ENCODE results near the gene OPCML. TPM values are rescaled to one million over a fixed set of nuclear protein-coding genes. Genes with fewer than 3 reads are reported as not detected.

OPCML gene
- total RNA-seq, 1 donor from 2014 or later, result 1.7 TPM

GRCh38 chr11:132365650-132366049 is 1166.7 kb downstream of the OPCML start:
- DNase-seq (ENCODE audit: low spot score, unreplicated experiment), result no peak
- no peak for TF ChIP-seq CTCF (IDR thresholded peaks at IDR 0.05; ENCODE audit: unreplicated experiment)
- no peak overlapping the region for H3K27ac Mint-ChIP-seq
- peaks cover 12% of the 10 kb centered on the region for H3K27me3 Mint-ChIP-seq
- H3K4me3 Mint-ChIP-seq (ENCODE audit: low read depth), result no peak overlapping the region
- H3K36me3 Mint-ChIP-seq (ENCODE audit: insufficient read depth), result no peaks in the 10 kb centered on the region
- H3K4me1 Mint-ChIP-seq (ENCODE audit: low read depth), result no peaks in the 10 kb centered on the region
- peaks cover 4% of the 10 kb centered on the region for H3K9me3 Mint-ChIP-seq (ENCODE audit: low read depth)
